Neural cell (in vitro differentiated cells): Measurements from ENCODE around the gene CFAP61. TPM values are rescaled to one million over a fixed set of nuclear protein-coding genes. Genes with fewer than 3 reads are reported as not detected.

Experiments used
- H2AFZ ChIP-seq: fragments of 200-600, 300-800 bp; sonication (generic), shearing (Covaris generic); 2 replicates; pipeline ENCODE4 v1.6.0; 2014; ENCODE audit warnings: low read depth, mild to moderate bottlenecking, antibody characterized with exemption, low read length, moderate library complexity
- H3F3A ChIP-seq: fragments of 200-600 bp; shearing (Covaris generic); 2 replicates; pipeline ENCODE4 v1.6.1; 2016; ENCODE audit warnings: mild to moderate bottlenecking, moderate library complexity, mixed read lengths, antibody characterized with exemption, low read length; ENCODE audit not compliant: insufficient read depth, poor library complexity, severe bottlenecking
- H3K27ac ChIP-seq: fragments of 200-600, 300-800 bp; sonication (generic), shearing (Covaris generic); 2 replicates; pipeline ENCODE4 v1.5.1; 2014; ENCODE audit warnings: mild to moderate bottlenecking, low read length, moderate library complexity
- H3K27me3 ChIP-seq: fragments of 300-800, 200-600 bp; sonication (generic), shearing (Covaris generic); 2 replicates; pipeline ENCODE4 v1.6.0; 2014; ENCODE audit warnings: mild to moderate bottlenecking, low read depth, low read length, moderate library complexity; ENCODE audit not compliant: insufficient read depth
- H3K36me3 ChIP-seq: fragments of 300-800, 200-600 bp; sonication (generic), shearing (Covaris generic); 2 replicates; pipeline ENCODE4 v1.5.1; 2014; ENCODE audit warnings: mild to moderate bottlenecking, antibody characterized with exemption, low read length, moderate library complexity; ENCODE audit not compliant: insufficient read depth
- H3K4me2 ChIP-seq: fragments of 300-800, 200-600 bp; sonication (generic), shearing (Covaris generic); 2 replicates; pipeline ENCODE4 v1.6.0; 2014; ENCODE audit warnings: mild to moderate bottlenecking, low read length
- H3K4me3 ChIP-seq: fragments of 300-800, 200-600 bp; sonication (generic), shearing (Covaris generic); 2 replicates; pipeline ENCODE4 v1.5.1; 2014; ENCODE audit warnings: mild to moderate bottlenecking, low read length, moderate library complexity
- H3K79me2 ChIP-seq: fragments of 200-600 bp; shearing (Covaris generic); replicated peaks from 2 replicates; pipeline ENCODE4 v1.6.0; 2014; ENCODE audit warnings: mild to moderate bottlenecking, low read length, moderate library complexity; ENCODE audit not compliant: insufficient read depth
- H3K9ac ChIP-seq: fragments of 300-800, 200-600 bp; sonication (generic), shearing (Covaris generic); 2 replicates; pipeline ENCODE4 v1.6.1; 2016; ENCODE audit warnings: mild to moderate bottlenecking, low read length, mixed read lengths
- H3K9me2 ChIP-seq: fragments of 200-600 bp; shearing (Covaris generic); 2 replicates; pipeline ENCODE4 v1.6.1; 2016; ENCODE audit warnings: mild to moderate bottlenecking, low read length, mixed read lengths; ENCODE audit not compliant: insufficient read depth
- H3K9me3 ChIP-seq: fragments of 200-600, 300-800 bp; sonication (generic), shearing (Covaris generic); 2 replicates; pipeline ENCODE4 v1.6.1; 2016; ENCODE audit warnings: mild to moderate bottlenecking, mixed run types, low read length, moderate library complexity, mixed read lengths
- H4K20me1 ChIP-seq: fragments of 200-600 bp; shearing (Covaris generic); 2 replicates; pipeline ENCODE4 v1.6.1; 2016; ENCODE audit warnings: mild to moderate bottlenecking, mixed run types; ENCODE audit not compliant: insufficient read depth
- CTCF ChIP-seq: fragments of 450-650 bp; IDR thresholded peaks from 2 replicates; pipeline ENCODE4 v1.5.1; 2014; ENCODE audit warnings: antibody characterized with exemption, mild to moderate bottlenecking, moderate library complexity; ENCODE audit not compliant: poor library complexity, severe bottlenecking
- EP300 ChIP-seq: fragments of 450-650 bp; conservative IDR thresholded peaks from 2 replicates; pipeline ENCODE4 v1.6.1; 2014; ENCODE audit warnings: antibody characterized with exemption, mild to moderate bottlenecking, moderate library complexity; ENCODE audit not compliant: poor library complexity, severe bottlenecking
- EZH2 ChIP-seq: fragments of 200-600, 300-800 bp; shearing (Covaris generic), sonication (generic); IDR thresholded peaks from 2 replicates; pipeline ENCODE4 v1.6.1; 2014; ENCODE audit warnings: antibody characterized with exemption, low read length, borderline replicate concordance, mild to moderate bottlenecking; ENCODE audit not compliant: insufficient read depth, poor library complexity, severe bottlenecking
- MXI1 ChIP-seq: fragments of 450-650 bp; conservative IDR thresholded peaks from 2 replicates; pipeline ENCODE4 v1.6.1; 2014; ENCODE audit warnings: antibody characterized with exemption, mild to moderate bottlenecking; ENCODE audit not compliant: poor library complexity, severe bottlenecking
- POLR2AphosphoS5 ChIP-seq: IDR thresholded peaks from 2 replicates; pipeline ENCODE4 v1.6.1; 2012
- RAD21 ChIP-seq: fragments of 450-650 bp; conservative IDR thresholded peaks from 2 replicates; pipeline ENCODE4 v1.6.1; 2014; ENCODE audit warnings: antibody characterized with exemption, mild to moderate bottlenecking, moderate library complexity
- REST ChIP-seq: IDR thresholded peaks from 2 replicates; pipeline ENCODE4 v1.6.1; 2012; ENCODE audit warnings: borderline replicate concordance
- SMC3 ChIP-seq: fragments of 450-650 bp; conservative IDR thresholded peaks from 2 replicates; pipeline ENCODE4 v1.6.1; 2014; ENCODE audit warnings: antibody characterized with exemption, mild to moderate bottlenecking, moderate library complexity; ENCODE audit not compliant: poor library complexity
- TAF1 ChIP-seq: IDR thresholded peaks from 2 replicates; pipeline ENCODE4 v1.6.1; 2012; ENCODE audit warnings: low read depth
- polyA plus RNA-seq: library from polyadenylated mRNA; depleted of rRNA; stranded (reverse); fragments of >200 nt; gene quantifications from 2 replicates; pipeline ENCODE4 v1.2.3, GENCODE V29; 2014

CFAP61 gene
- polyA plus RNA-seq, 1 donor from 2014 or later: 0.42 TPM

- no peak for TF ChIP-seq MXI1
- TF ChIP-seq CTCF: no peak
- no peak for TF ChIP-seq TAF1
- TF ChIP-seq POLR2AphosphoS5: no peak
- no peak for TF ChIP-seq REST
- TF ChIP-seq SMC3: no peak
- no peak for TF ChIP-seq EP300
- peak overlapping the region; percentile 93 for H3K9ac ChIP-seq
- peak overlapping the region; percentile 93 for H3K4me2 ChIP-seq
- no peaks in the 10 kb centered on the region for H3K27me3 ChIP-seq
- H3K9me3 ChIP-seq: no peaks in the 10 kb centered on the region
- H3K79me2 ChIP-seq: peaks cover 17% of the 10 kb centered on the region
- no peaks in the 10 kb centered on the region for H3K9me2 ChIP-seq
- H2AFZ ChIP-seq: peak overlapping the region; percentile 94
- H3F3A ChIP-seq: no peaks in the 10 kb centered on the region
- no peaks in the 10 kb centered on the region for H4K20me1 ChIP-seq
- H3K4me3 ChIP-seq: peak overlapping the region; percentile 98
- peaks cover 19% of the 10 kb centered on the region for H3K36me3 ChIP-seq
- H3K27ac ChIP-seq: peak overlapping the region; percentile 89
These were observed 612 bp upstream of the CFAP61 start for GRCh38 chr20:20051767-20052073.

GRCh38 chr20:20060234-20060998 lies 8.1 kb downstream of the CFAP61 start:
- Histone ChIP-seq H3K79me2 (no peaks in the 10 kb centered on the region), H3K4me2 (no peak overlapping the region), H3K4me3 (no peak overlapping the region), H3K27ac (no peak overlapping the region), H3K27me3 (no peaks in the 10 kb centered on the region), H2AFZ (no peak overlapping the region), H3K9me2 (no peaks in the 10 kb centered on the region), H4K20me1 (no peaks in the 10 kb centered on the region), H3K9me3 (no peaks in the 10 kb centered on the region), H3K36me3 (no peaks in the 10 kb centered on the region), H3K9ac (no peak overlapping the region), H3F3A (no peaks in the 10 kb centered on the region)
- TF ChIP-seq EP300 (no peak), TAF1 (no peak), MXI1 (no peak), REST (no peak), POLR2AphosphoS5 (no peak), RAD21 (no peak), EZH2 (no peak), CTCF (no peak), SMC3 (no peak)
